ENCODE data around the gene DBN1. TPM values are rescaled to one million over a fixed set of nuclear protein-coding genes. Genes with fewer than 3 reads are reported as not detected.

The DBN1 gene
- total and polyA plus RNA-seq, 2 experiments from 2014 or later: 106 to 290 TPM

- H3F3A ChIP-seq (replicated peaks; ENCODE audit: low read depth): peaks cover 16% of the 10 kb centered on the region
- H3K9me2 ChIP-seq (ENCODE audit: insufficient read depth): no peaks in the 10 kb centered on the region
- Mint-ChIP-seq H3K9me3 (no peaks in the 10 kb centered on the region; the same call in 2 of the 3 replicates), H3K27ac (peak overlapping the region; percentile 38; the same call in 1 of the 2 replicates), H3K4me3 (peak overlapping the region; percentile 84), H3K4me1 (peaks cover 24% of the 10 kb centered on the region), H3K27me3 (ENCODE audit: insufficient read depth, low read depth, poor library complexity) (peaks cover 21% of the 10 kb centered on the region), H3K36me3 (ENCODE audit: low read depth) (peaks cover 4% of the 10 kb centered on the region; the same call in 2 of the 3 replicates)
- no peak for TF ChIP-seq CREB1 (CRISPR knock-in tag; IDR thresholded peaks at IDR 0.05; ENCODE audit: low read depth)
- no peak for TF ChIP-seq EZH2 (IDR thresholded peaks at IDR 0.05; ENCODE audit: low read depth, unreplicated experiment)
- TF ChIP-seq ZNF331 (CRISPR knock-in tag; IDR thresholded peaks at IDR 0.05; ENCODE audit: low read depth): no peak
- no peak for TF ChIP-seq STAT1 (IDR thresholded peaks at IDR 0.05; ENCODE audit: unreplicated experiment)
- no peak for TF ChIP-seq ETS1 (IDR thresholded peaks at IDR 0.05)
- no peak for TF ChIP-seq JUNB (IDR thresholded peaks at IDR 0.05; ENCODE audit: unreplicated experiment)
- no peak for TF ChIP-seq REST (IDR thresholded peaks at IDR 0.05; ENCODE audit: unreplicated experiment)
- TF ChIP-seq ZNF462 (CRISPR knock-in tag; IDR thresholded peaks at IDR 0.05): no peak
- TF ChIP-seq NANOG (IDR thresholded peaks at IDR 0.05; ENCODE audit: borderline replicate concordance): no peak
- no peak for TF ChIP-seq ZNF114 (CRISPR knock-in tag; IDR thresholded peaks at IDR 0.05)
- no peak for TF ChIP-seq POLR2AphosphoS5 (IDR thresholded peaks at IDR 0.05; ENCODE audit: low read depth)
- TF ChIP-seq CTCF (conservative IDR thresholded peaks at IDR 0.05; ENCODE audit: low read depth in 2 of 2): no peak
- ATAC-seq: no peak
- peaks cover 13% of the 10 kb centered on the region for H4K20me1 ChIP-seq (replicated peaks; ENCODE audit: insufficient read depth)
- peak overlapping the region; percentile 89 for H3K4me3 ChIP-seq
- H3K27me3 ChIP-seq (ENCODE audit: insufficient read depth): no peaks in the 10 kb centered on the region
- H3K4me2 ChIP-seq: peak overlapping the region; percentile 93
- peak overlapping the region; percentile 47; the same call in 1 of the 2 replicates for H2AFZ ChIP-seq
- H3K36me3 ChIP-seq (ENCODE audit: insufficient read depth): no peaks in the 10 kb centered on the region
- DNase-seq (ENCODE audit: low spot score): no peak
- H3K79me2 ChIP-seq (replicated peaks; ENCODE audit: insufficient read depth): peaks cover 21% of the 10 kb centered on the region
- H3K4me1 ChIP-seq (ENCODE audit: insufficient read depth): peaks cover 20% of the 10 kb centered on the region
- peak overlapping the region; percentile 84; the same call in 1 of the 2 replicates for H3K27ac ChIP-seq (ENCODE audit: low read depth)
These were observed 46.1 kb downstream of the DBN1 start for GRCh38 chr5:177427211-177427822.
